BLaER1 (cell line): ENCODE results near the gene C1orf167.
"Not testable (repeated sequence)": the region's sequence is repeated elsewhere in the genome, so short reads cannot be mapped to it uniquely, and the experiment has no call there.

Experiments used
- H3K27ac ChIP-seq: shearing (Covaris generic); formaldehyde crosslinking; 2 replicates; pipeline ENCODE4 v1.8.1; 2022
- H3K27me3 ChIP-seq: shearing (Covaris generic); formaldehyde crosslinking; 2 replicates; pipeline ENCODE4 v1.8.1; 2022
- H3K36me3 ChIP-seq: shearing (Covaris generic); formaldehyde crosslinking; 2 replicates; pipeline ENCODE4 v1.8.1; 2022
- H3K4me1 ChIP-seq: shearing (Covaris generic); formaldehyde crosslinking; 2 replicates; pipeline ENCODE4 v1.8.1; 2022
- H3K4me2 ChIP-seq: shearing (Covaris generic); formaldehyde crosslinking; 2 replicates; pipeline ENCODE4 v1.8.1; 2022
- H3K4me3 ChIP-seq: shearing (Covaris generic); formaldehyde crosslinking; 2 replicates; pipeline ENCODE4 v1.8.1; 2022
- H3K9ac ChIP-seq: shearing (Covaris generic); formaldehyde crosslinking; 2 replicates; pipeline ENCODE4 v1.8.1; 2022
- H3K9me3 ChIP-seq: shearing (Covaris generic); formaldehyde crosslinking; 2 replicates; pipeline ENCODE4 v1.8.1; 2022
- H4K20me1 ChIP-seq: shearing (Covaris generic); formaldehyde crosslinking; 2 replicates; pipeline ENCODE4 v1.8.1; 2022
- Cebpa-rat ChIP-seq: shearing (Covaris generic); IDR thresholded peaks from 2 replicates; pipeline ENCODE4 v1.8.1; 2022

The C1orf167 gene

GRCh38 chr1:11797525-11798216 lies 35.7 kb downstream of the C1orf167 start:
- no peak overlapping the region for H3K9ac ChIP-seq
- H3K27ac ChIP-seq = no peak overlapping the region
- no peaks in the 10 kb centered on the region for H3K27me3 ChIP-seq
- TF ChIP-seq Cebpa-rat = no peak
- no peak overlapping the region for H3K4me2 ChIP-seq
- H4K20me1 ChIP-seq = peaks cover 8% of the 10 kb centered on the region; the same call in 1 of the 2 replicates
- peaks cover 22% of the 10 kb centered on the region for H3K4me1 ChIP-seq
- peaks cover 67% of the 10 kb centered on the region for H3K36me3 ChIP-seq
- no peak overlapping the region for H3K4me3 ChIP-seq
- H3K9me3 ChIP-seq = no peaks in the 10 kb centered on the region

DNA sequence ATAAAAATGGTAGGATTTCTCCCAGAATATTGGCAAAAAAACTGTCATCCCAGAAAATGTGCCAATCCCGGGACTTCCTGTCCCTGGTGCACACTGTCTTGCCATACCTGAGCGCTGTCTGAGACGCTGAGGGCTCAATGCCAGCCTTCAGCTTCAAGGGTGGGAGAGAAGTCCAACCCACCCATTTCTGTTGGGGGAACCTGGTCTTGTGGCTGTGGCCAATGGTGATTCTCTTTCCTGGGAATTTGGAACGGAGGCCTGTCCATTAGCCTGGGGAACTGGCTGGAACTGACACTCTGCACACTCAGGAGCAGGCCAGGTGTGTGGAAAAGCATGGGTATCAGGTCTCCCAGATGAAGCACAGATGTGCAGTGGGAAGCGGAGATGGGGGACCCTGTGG lies 37.1 kb downstream of the C1orf167 start:
- H3K27ac ChIP-seq = no peak overlapping the region
- peaks cover 14% of the 10 kb centered on the region; the same call in 1 of the 2 replicates for H4K20me1 ChIP-seq
- peaks cover 36% of the 10 kb centered on the region for H3K4me1 ChIP-seq
- no peaks in the 10 kb centered on the region for H3K27me3 ChIP-seq
- H3K4me3 ChIP-seq = no peak overlapping the region
- no peak overlapping the region for H3K4me2 ChIP-seq
- H3K9me3 ChIP-seq = no peaks in the 10 kb centered on the region
- TF ChIP-seq Cebpa-rat = no peak
- no peak overlapping the region for H3K9ac ChIP-seq
- H3K36me3 ChIP-seq = peaks cover 57% of the 10 kb centered on the region

- no peak for TF ChIP-seq Cebpa-rat
- H3K4me3 ChIP-seq = no peak overlapping the region
- peaks cover 14% of the 10 kb centered on the region; the same call in 1 of the 2 replicates for H4K20me1 ChIP-seq
- H3K4me1 ChIP-seq = peaks cover 44% of the 10 kb centered on the region
- H3K4me2 ChIP-seq = no peak overlapping the region
- no peaks in the 10 kb centered on the region for H3K27me3 ChIP-seq
- peaks cover 49% of the 10 kb centered on the region for H3K36me3 ChIP-seq
- H3K9ac ChIP-seq = no peak overlapping the region
- no peak overlapping the region for H3K27ac ChIP-seq
- no peaks in the 10 kb centered on the region for H3K9me3 ChIP-seq
Observed at GRCh38 chr1:11799896-11800295, 37.9 kb downstream of the C1orf167 start.

GRCh38 chr1:11800391-11800755 lies 38.4 kb downstream of the C1orf167 start:
- no peaks in the 10 kb centered on the region for H3K27me3 ChIP-seq
- H3K4me3 ChIP-seq = no peak overlapping the region
- TF ChIP-seq Cebpa-rat = no peak
- no peak overlapping the region for H3K4me2 ChIP-seq
- H3K9ac ChIP-seq = 0 out of 2 replicates have a peak overlapping the region, but pooled peaks have one; percentile 3
- no peaks in the 10 kb centered on the region for H3K9me3 ChIP-seq
- H3K27ac ChIP-seq = no peak overlapping the region
- peaks cover 44% of the 10 kb centered on the region for H3K36me3 ChIP-seq
- peaks cover 14% of the 10 kb centered on the region; the same call in 1 of the 2 replicates for H4K20me1 ChIP-seq
- H3K4me1 ChIP-seq = peaks cover 49% of the 10 kb centered on the region

- no peak for TF ChIP-seq Cebpa-rat
- H3K4me2 ChIP-seq = no peak overlapping the region
- H3K9ac ChIP-seq = 0 out of 2 replicates have a peak overlapping the region, but pooled peaks have one; percentile 9
- no peaks in the 10 kb centered on the region for H3K9me3 ChIP-seq
- no peak overlapping the region for H3K27ac ChIP-seq
- H3K4me1 ChIP-seq = peaks cover 48% of the 10 kb centered on the region
- H3K36me3 ChIP-seq = peaks cover 39% of the 10 kb centered on the region
- H4K20me1 ChIP-seq = peaks cover 14% of the 10 kb centered on the region; the same call in 1 of the 2 replicates
- H3K27me3 ChIP-seq = no peaks in the 10 kb centered on the region
- H3K4me3 ChIP-seq = no peak overlapping the region
Observed at GRCh38 chr1:11800756-11801433, 38.9 kb downstream of the C1orf167 start.

GRCh38 chr1:11802616-11802972 lies 40.6 kb downstream of the C1orf167 start:
- peak overlapping the region; percentile 79 for H3K4me3 ChIP-seq
- H3K36me3 ChIP-seq = peaks cover 33% of the 10 kb centered on the region
- peak overlapping the region; percentile 65; the same call in 1 of the 2 replicates for H3K9ac ChIP-seq
- H3K27ac ChIP-seq = peak overlapping the region; percentile 46; the same call in 1 of the 2 replicates
- H3K27me3 ChIP-seq = no peaks in the 10 kb centered on the region
- H3K4me2 ChIP-seq = peak overlapping the region; percentile 98
- peaks cover 25% of the 10 kb centered on the region for H4K20me1 ChIP-seq
- H3K4me1 ChIP-seq = peaks cover 50% of the 10 kb centered on the region
- no peak for TF ChIP-seq Cebpa-rat
- no peaks in the 10 kb centered on the region for H3K9me3 ChIP-seq

GRCh38 chr1:11802973-11803885 lies 41.2 kb downstream of the C1orf167 start:
- Histone ChIP-seq H3K4me2 (peak overlapping the region; percentile 98), H4K20me1 (peaks cover 28% of the 10 kb centered on the region), H3K4me3 (peak overlapping the region; percentile 79), H3K27me3 (no peaks in the 10 kb centered on the region), H3K27ac (peak overlapping the region; percentile 50), H3K9me3 (no peaks in the 10 kb centered on the region), H3K9ac (peak overlapping the region; percentile 65), H3K36me3 (peaks cover 33% of the 10 kb centered on the region), H3K4me1 (peaks cover 56% of the 10 kb centered on the region)
- no peak for TF ChIP-seq Cebpa-rat

GRCh38 chr1:11803924-11804665 lies 42.1 kb downstream of the C1orf167 start:
- H3K36me3 ChIP-seq = peaks cover 30% of the 10 kb centered on the region
- H3K9me3 ChIP-seq, H3K27me3 ChIP-seq: not testable (repeated sequence)
- H4K20me1 ChIP-seq = peaks cover 28% of the 10 kb centered on the region
- H3K27ac ChIP-seq = peak overlapping the region; percentile 50
- H3K4me3 ChIP-seq = peak overlapping the region; percentile 79
- H3K9ac ChIP-seq = peak overlapping the region; percentile 65; the same call in 1 of the 2 replicates
- peak overlapping the region; percentile 98 for H3K4me2 ChIP-seq
- peaks cover 65% of the 10 kb centered on the region for H3K4me1 ChIP-seq
